H4 (cell line): Measurements from ENCODE around the gene C1orf159. TPM values are rescaled to one million over a fixed set of nuclear protein-coding genes. Genes with fewer than 3 reads are reported as not detected.
"Not testable (repeated sequence)": the region's sequence is repeated elsewhere in the genome, so short reads cannot be mapped to it uniquely, and the experiment has no call there.

Experiments used
- DNase-seq: peaks from one replicate; pipeline ENCODE4 v3.0.0-alpha.2; 2015; ENCODE audit warnings: low spot score
- total RNA-seq: library from RNA; depleted of rRNA; stranded (reverse); fragments of >200 nt; shearing (Covaris generic); gene quantifications from 2 replicates; pipeline ENCODE4 v1.2.3, GENCODE V29; 2014

The C1orf159 gene
- total RNA-seq, 1 experiment from 2014 or later = 11.8 TPM

DNA sequence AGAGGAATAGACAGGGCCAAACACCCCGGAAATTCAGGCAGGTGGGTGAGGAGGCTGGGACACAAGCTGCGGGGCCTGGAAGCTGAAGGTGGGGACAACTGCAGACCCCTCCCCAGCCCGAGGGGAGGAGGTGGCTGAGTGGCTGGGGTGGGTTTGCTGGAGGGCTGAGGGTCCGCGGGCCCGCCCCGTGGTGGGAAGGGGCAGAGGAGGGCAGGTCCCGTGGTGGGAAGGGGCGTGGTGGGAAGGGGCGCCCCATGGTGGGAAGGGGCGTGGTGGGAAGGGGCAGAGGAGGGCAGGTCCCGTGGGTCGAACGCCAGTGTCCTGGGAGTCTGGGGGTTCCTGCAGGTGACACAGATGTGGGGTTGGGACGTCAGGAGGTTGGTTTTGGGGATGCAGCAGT lies 33.5 kb upstream of the C1orf159 start:
- no peak for DNase-seq

DNA sequence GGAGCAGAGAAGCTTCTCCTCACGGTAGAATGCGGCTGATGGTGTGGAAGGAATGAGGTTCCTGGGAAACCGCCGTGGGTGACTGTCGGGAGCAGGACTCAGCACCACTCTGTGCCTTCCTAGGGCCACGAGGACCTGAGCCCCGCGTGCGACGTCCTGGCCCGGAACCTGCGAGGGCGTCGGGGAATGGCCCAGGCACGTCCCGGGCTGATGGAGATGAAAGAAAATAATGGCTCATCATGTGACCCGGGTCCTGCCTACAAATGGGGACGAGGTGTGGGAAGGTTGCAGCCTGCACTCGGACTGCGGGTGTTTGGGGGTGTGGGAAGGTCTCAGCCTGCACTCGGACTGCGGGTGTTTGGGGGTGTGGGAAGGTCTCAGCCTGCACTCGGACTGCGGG lies 32.7 kb upstream of the C1orf159 start:
- DNase-seq = no peak

DNA sequence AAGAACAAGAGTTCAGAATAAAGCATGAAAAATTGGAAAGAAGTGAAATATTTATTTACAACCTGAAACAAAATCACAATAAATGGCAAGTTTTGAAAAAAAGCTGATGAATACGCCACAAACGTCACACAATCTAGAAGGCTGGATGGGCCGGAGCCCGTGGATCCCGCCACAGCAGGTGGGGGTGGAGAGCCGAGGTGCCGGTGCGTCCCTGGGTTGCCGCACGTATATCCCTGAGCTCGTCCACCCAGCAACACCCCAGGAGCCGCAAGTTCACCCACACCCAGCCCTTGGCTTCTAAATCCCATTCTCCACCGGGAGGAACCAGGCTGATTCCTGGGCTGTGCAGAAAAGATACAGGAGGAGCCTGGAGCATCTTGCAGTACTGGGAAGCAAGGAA lies 32.2 kb upstream of the C1orf159 start:
- DNase-seq = no peak

DNA sequence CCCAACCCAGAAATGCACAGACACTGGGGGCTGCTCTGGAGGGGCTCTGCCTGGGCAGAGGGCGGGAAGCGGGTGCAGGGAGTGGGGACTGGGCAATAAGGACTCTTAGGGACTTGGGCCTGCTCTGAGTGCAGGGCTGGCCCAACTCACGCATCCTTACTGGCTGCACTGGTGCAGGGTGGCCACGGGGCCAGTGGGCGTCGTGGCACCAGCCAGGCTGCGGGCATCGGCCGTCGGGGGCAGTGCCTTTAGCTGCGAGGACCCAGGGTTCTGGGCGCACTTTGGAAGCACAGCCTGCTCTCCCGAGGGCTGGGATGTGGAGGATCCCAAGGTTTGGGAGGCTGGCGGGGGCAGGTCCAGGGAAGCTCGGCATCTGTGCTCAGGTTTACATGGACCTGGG lies 30.7 kb upstream of the C1orf159 start:
- no peak for DNase-seq

DNA sequence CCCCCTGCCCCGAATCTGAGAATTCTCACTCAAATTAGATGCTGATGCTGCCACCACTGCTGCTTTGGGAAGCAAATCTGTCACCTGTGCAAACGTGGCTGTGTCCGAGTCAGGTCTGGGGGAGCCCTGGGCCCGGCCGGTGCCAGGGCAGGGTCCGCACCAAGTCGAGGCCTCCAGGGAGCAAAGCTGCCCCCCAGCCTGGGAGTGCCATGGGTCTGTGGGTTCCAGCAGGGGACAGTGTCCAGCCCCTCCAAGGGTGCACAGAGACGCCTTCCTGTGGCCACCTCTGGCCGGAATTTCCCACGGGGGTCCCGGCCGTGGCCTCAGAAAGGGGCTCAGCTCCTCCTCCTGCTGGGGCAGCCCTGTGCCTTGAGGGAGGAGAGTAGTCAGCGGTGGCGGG lies 30.1 kb upstream of the C1orf159 start:
- no peak for DNase-seq

DNA sequence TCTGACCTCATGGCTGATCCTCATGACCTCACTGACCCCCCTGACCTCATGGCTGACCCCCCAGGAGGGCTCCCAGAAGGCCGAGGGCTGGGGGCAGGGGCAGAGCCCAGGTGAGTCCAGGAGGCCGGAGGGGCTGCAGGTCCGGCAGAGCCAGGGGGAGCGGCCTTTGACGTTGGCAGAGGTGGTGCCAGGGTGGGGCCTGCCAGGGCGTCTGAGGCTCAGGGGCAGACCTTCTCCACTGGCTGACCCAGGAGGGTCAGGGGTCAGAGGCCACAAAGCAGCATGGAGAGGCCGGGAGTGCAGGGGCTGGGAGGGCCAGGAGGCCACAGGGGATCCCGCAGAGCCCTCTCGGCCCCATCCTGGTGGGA lies 29.6 kb upstream of the C1orf159 start:
- DNase-seq = no peak

DNA sequence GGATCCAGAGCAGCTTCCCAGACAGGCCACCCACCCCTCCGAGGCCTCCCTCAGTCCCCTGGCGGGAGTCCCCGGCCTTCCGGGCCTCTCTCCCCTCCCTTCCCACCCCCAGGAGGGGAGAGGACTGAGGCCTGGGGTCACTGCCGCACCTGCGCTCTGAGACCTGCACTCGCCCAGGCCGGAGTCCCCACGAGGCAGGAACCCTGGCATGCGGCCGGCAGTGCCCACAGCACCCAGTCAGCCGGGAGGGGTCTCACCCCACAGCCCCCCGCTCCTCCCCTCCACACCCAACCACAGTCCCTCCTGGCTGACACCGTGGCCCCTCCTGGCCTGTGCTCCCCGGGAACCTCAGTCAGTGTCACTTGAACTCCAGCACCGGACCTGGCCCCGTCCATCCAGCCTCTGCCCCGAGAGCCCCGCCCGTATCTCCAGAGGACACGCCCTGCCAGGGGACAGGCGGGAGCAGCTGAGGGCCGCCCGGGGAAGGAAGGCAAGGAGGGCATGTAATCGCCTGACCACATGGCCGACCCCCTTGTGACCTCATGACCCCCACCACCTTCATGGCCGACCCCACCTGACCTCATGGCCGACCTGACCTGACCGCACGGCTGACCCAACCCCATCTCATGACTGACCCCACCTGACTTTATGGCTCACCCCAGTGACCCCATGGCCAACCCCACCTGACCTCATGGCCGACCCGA lies 29.1 kb upstream of the C1orf159 start:
- no peak for DNase-seq

DNA sequence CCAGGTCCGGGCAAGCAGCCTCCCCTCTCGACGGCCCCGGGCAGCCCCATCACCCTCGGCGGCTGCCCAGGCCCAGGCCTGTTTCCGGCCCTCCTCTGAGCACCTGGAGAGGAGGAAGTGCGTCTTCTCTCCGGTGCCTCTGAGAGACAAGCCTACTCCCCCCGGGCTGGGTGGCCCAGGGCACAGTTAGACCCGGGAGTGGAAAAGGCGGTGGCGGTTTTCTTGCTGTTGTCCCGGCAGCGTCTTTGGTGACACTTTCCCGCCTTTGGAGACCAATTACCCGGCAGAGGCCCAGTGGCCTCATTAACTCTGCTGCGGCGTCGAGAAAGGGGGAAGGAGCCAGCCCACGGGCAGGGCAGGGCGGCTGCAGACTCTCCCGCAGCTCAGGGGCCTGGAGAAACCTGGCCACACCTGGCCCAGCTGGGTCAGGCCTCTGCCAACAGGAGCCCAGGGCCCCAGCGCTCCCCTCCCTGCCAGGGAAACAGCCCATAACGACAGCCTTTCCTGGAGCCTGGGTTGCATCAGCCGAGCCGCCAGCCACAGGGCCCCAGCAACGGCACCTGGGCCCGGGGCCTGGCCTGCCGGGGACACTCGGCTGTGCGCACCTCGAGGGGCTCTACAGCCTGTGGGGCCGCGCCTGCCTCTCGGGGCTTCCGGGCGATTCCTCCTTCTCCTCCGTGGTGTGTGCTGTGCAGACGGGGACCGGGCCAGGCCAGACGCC lies 28.4 kb upstream of the C1orf159 start:
- no peak for DNase-seq

DNA sequence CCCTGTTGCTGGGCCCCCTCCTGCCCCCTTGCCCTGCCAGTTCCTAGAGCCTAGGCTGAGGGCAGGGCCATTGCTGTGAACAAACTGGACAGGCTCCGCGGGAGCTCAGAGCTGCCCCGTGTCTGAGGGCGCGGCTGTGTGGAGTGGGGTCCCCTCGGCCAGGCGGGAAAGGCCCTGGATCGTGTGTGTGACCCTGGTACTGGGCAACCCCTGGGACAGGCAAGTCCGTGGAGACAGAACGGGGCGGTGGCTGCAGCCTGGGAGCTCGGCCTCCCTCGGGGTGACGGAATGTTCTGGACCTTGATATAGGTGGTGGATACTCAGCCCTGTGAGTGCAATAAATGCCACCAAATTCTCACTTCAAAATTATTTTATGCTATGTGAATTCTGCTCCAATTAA lies 27.7 kb upstream of the C1orf159 start:
- DNase-seq = no peak

DNA sequence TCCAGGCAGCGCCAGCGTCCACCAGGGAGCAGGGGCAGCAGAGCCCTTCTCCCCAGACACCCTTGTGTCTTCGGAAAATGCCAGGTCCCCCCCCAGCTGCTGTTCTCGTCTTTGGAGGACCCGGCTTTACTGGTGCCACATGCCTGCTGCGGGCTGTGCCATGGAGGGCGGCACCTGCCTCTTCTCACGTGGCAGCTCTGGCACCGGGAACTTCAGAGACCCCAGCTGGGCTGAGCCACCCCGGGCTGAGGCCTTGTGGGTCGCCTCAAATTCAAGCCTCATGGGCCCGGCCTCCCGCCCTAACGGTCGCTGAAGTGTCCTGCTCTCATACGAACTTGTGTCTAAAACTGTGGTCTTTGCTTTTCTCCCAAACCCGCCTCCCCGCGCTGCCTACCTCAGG lies 27.0 kb upstream of the C1orf159 start:
- DNase-seq = no peak

DNA sequence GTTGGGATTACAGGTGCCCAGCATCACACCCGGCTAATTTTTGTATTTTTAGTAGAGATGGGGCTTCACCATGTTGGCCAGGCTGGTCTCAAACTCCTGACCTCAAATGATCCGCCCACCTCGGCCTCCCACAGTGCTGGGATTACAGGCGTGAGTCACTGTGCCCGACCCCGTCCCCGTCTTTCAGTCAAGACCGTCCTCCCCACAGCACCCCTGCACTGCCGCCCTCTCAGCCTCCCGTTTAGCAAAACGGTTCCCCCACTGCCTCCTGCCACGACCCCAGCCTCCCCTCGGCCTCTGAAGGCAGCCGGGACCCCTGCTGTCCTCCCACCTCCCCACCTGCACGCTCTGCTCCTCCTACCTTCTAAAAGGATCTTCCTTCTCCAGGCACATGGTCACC lies 26.5 kb upstream of the C1orf159 start:
- DNase-seq = not testable (repeated sequence)

DNA sequence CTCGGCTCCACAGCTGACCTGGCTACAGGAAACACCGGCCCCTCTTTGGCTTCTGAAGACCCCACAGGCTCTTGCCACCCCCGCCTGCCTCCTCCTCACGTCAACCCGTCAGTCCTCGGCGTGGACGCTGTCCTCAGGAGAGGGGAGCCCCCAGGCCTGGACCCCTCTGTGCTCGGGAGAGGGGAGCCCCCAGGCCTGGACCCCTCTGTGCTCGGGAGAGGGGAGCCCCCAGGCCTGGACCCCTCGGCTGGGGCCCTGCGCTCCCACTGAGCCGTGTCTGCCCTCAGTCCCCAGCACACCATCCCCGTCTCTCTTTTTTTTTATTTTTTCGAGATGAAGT lies 26.0 kb upstream of the C1orf159 start:
- no peak for DNase-seq

DNA sequence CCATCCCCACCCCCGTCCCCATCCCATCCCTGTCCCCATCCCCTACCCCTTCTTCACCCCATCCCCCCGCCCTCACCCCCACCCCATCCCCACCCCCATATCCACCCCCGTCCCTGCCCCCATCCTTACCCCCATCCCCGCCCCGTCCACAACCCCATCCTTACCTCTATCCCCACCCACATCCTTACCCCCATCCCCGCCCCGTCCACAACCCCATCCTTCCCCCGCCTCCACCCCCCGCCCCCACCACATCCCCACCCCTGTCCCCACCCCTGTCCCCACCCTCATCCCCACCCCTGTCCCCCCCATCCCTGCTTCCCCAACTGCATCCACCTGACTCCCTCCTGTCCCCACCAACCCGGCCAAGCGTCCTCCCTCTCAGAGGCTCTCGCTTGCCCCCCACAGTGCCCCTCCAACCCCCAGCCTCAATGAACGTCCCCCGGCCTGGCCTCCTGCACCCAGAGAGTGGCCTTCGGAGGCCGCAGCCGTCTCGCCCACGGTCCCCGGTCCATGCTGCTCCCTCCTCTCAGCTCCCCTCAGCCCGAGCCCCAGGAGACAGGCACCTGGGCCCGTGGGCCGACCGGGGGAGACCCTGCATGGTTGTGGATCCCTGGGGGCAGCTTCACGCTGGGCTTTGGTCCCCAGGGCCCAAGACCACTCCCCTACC lies 25.5 kb upstream of the C1orf159 start:
- DNase-seq = no peak

DNA sequence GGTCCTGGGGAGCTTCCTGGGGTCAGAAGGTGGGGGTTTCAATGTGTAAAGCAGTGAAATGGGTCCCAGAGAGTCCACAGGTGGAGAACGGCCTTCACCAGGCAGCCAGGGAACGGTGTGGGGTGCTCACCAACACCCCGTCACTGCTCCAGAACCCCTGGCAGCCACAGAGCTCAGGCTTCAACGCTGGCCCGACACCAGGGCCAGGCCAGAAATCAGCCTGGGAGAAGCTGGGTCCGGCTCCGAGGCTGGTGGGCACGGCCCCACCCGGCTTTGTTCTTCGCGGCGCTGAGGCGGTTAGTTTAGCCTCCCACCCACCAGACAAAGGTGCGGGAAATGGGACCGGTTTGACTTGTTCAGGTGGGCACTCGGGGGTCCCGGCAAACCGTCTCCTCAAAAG lies 24.8 kb upstream of the C1orf159 start:
- no peak for DNase-seq

DNA sequence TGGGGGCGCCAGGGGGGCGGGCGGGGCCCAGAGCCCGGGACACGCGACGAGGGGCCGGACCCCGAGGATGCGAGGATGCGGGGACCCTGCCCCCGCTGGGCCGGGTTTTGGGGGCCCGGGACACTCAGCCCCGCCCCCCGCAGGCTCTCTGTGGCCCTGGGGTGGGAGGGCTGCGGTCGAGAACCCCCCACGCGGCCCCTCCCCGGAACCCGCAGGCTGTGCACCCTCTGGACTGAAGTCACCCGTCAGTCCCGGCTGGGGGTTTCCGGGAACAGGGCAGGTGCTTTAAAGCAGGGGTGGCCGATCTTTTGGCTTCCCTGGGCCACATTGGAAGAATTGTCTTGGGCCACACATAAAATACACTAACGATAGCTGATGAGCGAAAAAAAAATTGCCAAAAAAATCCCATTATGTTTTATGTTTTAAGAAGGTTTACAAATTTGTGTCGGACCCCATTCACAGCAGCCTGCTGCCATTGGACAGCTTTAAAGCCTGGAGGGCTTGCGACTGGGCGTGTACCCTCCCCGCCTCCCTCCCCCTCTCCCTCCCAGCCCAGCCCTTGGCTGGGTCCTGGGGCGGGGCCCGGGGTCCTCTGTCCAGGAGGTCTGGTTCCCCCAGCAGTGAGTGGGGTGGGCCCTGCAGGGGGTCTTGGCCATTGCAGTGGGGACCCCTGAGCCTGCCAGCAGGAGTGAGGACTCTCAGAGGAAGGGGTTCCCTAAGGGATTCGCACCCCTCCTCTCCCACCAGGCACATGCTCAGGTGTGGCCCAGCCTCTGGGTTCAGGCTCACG lies 21.6 kb upstream of the C1orf159 start:
- no peak for DNase-seq

DNA sequence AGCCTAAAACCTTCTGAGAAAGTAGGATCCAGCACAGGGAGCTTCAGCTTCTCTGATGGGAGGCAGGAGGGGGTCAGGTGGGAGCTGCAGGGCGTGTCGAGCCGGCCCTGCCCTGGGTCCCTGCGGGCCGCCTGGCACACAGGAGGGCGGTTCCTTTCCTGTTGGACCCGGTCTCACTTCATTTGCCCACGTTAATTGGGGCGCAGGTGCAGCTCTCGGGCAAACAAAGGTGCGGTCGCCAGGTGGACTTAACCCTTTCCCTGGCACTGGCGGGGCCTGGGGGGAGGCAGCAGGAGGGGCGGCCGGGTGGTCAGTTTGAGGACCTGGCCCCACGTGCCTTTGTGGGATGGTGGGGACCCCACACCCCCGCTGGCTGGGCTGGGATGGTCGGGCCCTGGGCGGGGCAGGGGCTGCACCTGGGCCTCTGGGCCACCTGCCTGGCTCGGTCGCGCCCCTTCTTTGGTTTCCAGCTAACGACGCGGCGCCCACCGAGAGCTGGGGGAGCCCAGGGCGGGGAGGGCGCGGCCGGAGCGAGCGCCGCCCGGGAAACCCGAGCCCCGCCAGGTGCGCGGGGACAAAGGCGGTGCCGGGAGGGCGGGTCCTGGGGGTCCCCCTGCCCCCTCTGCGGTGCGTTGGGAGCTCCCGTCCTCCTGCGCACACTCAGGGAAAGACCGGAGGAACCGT lies 20.8 kb upstream of the C1orf159 start:
- no peak for DNase-seq

DNA sequence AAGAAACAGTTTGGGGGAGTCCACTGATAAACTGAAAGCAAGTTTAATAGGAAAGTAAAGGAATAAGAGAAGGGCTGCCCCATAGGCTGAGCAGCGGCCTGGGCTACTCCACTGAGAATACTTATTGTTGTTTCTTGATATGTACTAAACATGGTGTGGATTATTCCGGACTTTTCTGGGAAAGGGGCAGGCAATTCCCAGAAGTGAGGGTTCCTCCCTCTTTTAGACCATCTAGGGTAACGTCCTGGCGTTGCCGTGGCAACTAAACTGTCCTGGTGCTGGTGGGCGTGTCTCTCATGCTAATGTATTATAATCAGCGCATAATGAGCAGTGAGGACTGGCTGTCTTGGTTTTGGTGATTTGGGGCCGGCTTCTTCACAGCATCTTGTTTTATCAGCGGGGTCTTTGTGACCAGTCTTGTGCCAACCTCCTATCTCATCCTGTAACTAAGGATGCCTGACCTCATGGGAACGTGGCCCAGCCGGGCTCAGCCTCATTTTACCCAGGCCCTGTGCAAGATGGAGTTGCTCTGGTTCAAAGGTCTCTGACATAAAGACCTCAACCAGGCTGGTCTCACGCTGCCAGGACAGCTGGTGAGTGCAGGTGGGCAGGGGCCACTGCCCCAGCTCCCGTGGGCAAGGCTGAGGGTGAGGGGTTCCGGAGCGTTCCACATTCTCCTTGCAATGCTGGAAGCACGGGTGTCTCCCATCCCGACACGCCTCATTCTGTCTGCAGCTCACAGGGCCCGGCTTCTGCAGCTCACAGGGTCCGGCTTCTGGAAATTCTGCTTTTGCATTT lies 19.6 kb upstream of the C1orf159 start:
- DNase-seq = no peak

DNA sequence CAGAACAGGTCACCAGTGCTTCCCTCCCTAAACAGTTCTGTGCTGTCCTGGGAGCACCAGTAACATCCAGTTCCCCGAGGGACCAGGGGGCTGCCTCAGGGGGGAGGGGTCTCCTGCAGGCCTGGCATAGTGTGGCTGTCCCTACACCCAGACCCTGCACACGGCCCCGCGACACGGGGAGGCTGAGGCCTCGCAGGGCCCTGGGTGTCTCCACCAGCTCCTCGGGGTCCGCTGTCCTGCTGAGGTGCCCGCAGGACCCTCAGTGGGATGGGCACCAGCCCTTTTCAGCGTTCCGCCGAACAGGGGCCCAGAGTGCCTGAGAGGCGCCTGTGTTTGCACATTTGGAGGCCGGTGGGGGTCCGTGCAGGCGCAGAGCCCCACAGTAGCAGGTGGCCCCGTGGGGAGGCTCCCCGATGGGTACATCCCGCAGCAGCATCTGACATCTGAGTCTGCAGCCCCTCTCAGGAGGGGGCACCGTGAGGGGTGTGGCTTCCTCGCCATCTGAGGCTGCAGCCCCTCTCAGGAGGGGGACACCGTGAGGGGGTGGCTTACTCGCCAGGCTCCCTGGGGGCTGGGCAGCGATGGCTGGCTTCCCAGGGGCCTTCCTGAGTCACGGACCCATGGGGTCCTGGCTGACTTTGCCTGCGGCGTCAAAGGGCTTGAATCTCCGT lies 18.5 kb upstream of the C1orf159 start:
- DNase-seq = no peak

DNA sequence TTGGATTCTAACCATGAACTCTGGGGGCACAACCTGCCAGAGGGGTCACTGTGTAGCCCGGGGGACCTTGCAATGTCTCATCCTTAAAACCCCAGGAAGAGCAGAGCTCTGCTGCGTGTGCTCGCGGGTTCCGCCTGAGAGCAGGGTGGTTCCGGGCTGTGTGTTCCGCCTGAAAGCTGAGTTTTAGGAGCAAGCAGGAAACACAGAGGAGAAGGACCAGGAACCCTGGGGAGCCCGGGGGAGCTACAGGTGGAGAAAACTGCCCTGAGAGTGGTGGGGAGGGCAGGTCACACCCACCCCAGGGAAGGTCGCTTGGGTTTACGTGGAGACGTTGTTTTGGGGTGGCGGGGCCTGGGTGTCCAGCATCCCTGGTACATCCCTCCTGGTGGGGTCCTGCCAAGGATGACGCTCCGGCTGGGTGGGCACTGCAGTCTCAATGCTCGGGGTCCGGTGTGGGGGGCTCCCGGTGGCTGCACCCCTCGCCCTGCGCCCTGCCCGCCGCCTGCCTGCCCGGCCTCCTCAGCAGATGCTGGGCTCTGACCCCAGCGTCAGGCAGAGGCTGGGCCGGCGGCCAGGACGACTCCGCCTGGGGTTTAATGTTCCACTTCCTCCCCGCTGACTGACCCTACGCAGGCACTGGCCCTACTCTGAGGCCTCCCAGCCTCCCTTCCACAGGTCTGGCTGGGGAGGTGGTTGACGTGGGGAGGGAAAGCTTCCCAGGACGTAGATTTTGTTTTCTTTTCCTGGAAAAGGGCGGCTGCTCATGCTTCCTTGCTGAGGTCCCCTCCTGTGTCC lies 17.3 kb upstream of the C1orf159 start:
- DNase-seq = no peak
